Stimulated activated CD8-positive, alpha-beta memory T cell treated with anti-CD3 and anti-CD28 coated beads, Interleukin-15, amount 100 ng/mL, for 4 hours (primary cell): ENCODE data around the gene SUSD4.

Experiments used
- DNase-seq, 2 donors: peaks; one replicate each; pipeline ENCODE4 v3.0.0-alpha.2; 2020; ENCODE audit warnings: low read depth in 2 of 2

SUSD4 gene

GRCh38 chr1:223230161-223230881 is 133.7 kb downstream of the SUSD4 start:
- no peak for DNase-seq

- DNase-seq = no peak
Measured at GRCh38 chr1:223229756-223230155, 134.2 kb downstream of the SUSD4 start.

GRCh38 chr1:223228931-223229528 is 134.9 kb downstream of the SUSD4 start:
- DNase-seq = no peak

- DNase-seq = no peak
Measured at GRCh38 chr1:223228201-223228600, 135.8 kb downstream of the SUSD4 start.

GRCh38 chr1:223227486-223228196 is 136.3 kb downstream of the SUSD4 start:
- DNase-seq = no peak

- DNase-seq = no peak
Measured at GRCh38 chr1:223227031-223227430, 136.9 kb downstream of the SUSD4 start.

- DNase-seq = no peak
Measured at GRCh38 chr1:223226271-223226670, 137.7 kb downstream of the SUSD4 start.

- no peak for DNase-seq
Measured at GRCh38 chr1:223225481-223225880, 138.5 kb downstream of the SUSD4 start.

GRCh38 chr1:223225061-223225460 is 138.9 kb downstream of the SUSD4 start:
- no peak for DNase-seq

- no peak for DNase-seq
Measured at GRCh38 chr1:223224465-223224864, 139.5 kb downstream of the SUSD4 start.

GRCh38 chr1:223223091-223223995 is 140.6 kb downstream of the SUSD4 start:
- no peak for DNase-seq

GRCh38 chr1:223222377-223222776 is 141.6 kb downstream of the SUSD4 start:
- no peak for DNase-seq

- DNase-seq = no peak
Measured at GRCh38 chr1:223221686-223222085, 142.3 kb downstream of the SUSD4 start.

- DNase-seq = no peak
Measured at GRCh38 chr1:223219846-223220610, 143.9 kb downstream of the SUSD4 start.

GRCh38 chr1:223219318-223219635 is 144.7 kb downstream of the SUSD4 start:
- no peak for DNase-seq

GRCh38 chr1:223217781-223218180 is 146.2 kb downstream of the SUSD4 start:
- no peak for DNase-seq

GRCh38 chr1:223216531-223217205 is 147.3 kb downstream of the SUSD4 start:
- no peak for DNase-seq

- no peak for DNase-seq
Measured at GRCh38 chr1:223216074-223216473, 147.9 kb downstream of the SUSD4 start.

GRCh38 chr1:223215026-223215425 is 148.9 kb downstream of the SUSD4 start:
- DNase-seq = no peak

- DNase-seq = no peak
Measured at GRCh38 chr1:223214261-223214807, 149.6 kb downstream of the SUSD4 start.
